Stimulated activated CD4-positive, alpha-beta T cell treated with anti-CD3 and anti-CD28 coated beads, Interleukin-1b, Interleukin-23, amount 100 ng/mL, for 4 hours (primary cell): ENCODE data around the gene CASP8.

Source experiments
- DNase-seq, 2 donors: peaks; one replicate each; pipeline ENCODE4 v3.0.0-alpha.2; 2020; ENCODE audit warnings: low read depth in 2 of 2

The CASP8 gene

DNA sequence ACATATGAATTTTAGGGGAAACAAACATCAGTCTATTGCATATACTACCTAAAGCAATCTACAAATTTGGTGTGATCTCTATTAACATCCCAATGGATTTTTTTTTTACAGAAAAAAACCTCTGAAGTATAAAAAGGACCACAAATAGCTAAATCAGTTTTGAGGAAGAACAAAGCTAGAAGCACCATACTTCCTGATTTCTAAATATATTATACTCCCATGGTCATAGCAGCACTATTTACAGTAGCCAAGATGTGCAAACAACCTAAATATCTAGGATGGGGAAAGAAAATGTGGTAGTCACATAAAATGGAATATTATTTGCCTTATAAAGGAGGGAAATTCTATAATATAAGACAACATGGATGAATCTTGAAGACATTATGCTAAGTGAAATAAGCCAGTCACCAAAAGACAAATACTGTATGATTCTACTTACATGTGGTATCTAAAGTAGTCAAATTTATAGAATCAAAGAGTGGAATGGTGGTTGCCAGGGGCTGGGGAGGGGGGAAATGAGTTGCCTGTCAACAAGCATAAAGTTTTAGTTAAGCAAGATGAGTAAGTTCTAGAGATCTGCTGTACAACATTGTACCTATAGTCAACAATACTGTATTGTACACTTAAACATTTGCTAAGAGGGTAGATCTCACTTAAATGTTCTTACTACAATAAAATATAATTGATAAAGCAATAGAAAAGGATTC, 17.6 kb upstream of the CASP8 start:
- DNase-seq = no peak

DNA sequence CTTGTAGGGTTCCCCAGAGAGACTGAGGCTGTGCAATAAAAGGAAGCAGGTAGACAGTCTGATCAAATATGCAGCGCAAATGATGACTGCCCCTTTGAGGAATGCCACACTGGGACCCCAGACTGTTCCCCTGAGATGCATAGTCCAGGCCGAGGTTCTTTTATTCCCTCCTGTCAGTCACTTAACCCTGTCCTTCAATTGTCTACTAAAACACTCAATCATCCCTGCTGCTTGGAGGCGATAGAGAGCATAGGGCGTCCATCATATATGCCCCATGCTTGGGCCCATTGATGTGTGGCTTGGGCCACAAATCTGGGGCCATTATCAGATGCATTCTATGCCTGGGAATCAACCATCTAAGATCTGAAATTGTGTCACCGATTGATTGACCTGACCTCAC, 15.5 kb upstream of the CASP8 start:
- no peak for DNase-seq

DNA sequence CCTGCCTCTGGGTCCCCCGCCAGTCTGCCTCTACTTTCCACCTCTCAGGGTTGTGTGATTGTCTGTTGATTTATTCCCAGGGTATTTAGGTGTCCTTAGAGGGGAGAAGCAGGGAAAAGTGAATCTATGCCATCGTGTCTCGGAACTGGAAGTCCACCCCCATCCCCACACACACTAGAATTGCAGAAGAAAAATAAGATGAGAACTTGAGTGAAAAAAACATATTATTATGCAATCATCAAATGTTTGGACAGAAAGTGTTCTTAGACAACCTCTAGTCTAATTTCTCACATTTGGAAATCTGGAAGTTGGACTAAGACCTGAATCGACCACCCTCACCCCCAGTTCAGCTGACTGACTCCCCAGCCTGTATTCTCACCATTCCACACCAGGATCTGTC, 14.1 kb upstream of the CASP8 start:
- no peak for DNase-seq

DNA sequence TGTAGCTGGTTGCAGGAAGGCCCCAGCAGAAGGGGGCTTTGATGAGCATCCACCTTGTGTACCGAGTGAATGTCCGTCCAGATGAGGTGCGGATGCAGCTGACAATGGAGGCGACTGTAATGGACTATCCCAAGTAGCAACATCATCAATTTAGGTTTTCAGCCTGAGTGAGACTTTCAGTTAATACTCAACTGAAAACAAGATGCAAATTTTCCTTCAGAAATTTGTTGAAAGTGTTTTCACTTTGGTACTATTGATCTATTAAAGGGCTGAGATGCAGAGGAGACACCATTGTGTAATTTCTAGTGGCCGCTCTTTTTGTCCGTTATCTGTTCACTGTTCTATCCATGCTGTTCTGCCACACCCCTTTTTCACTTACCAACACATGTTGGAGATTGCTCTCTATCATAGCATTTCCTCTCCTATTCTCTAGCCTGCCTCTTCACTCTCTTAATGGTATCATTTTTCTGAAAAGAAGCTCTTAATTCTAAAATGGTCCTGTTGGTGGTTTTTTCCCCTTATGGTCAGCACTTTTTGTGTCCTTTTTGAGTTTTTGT, 12.0 kb upstream of the CASP8 start:
- DNase-seq = no peak

- no peak for DNase-seq
Observed at GRCh38 chr2:201249889-201250288, 10.4 kb upstream of the CASP8 start.

DNA sequence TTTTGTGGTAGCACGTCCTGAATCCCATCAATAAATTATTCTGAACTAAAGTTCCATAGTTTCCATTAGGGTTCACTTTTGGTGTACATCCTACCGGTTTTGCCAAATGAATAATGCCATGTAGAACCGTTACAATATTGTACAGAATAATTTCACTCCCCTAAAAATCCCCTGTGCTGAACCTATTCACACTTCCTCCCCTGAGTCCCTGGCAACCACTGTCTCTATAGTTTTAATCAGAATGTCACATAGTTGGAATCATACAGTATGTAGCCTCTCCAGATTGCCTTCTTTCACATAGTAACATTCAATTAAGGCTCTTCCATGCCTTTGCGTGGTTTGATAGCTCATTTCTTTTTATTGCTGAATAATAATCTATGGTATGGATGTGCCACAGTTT, 9.6 kb upstream of the CASP8 start:
- no peak for DNase-seq

- DNase-seq = no peak
Observed at GRCh38 chr2:201254081-201254730, 6.1 kb upstream of the CASP8 start.

DNA sequence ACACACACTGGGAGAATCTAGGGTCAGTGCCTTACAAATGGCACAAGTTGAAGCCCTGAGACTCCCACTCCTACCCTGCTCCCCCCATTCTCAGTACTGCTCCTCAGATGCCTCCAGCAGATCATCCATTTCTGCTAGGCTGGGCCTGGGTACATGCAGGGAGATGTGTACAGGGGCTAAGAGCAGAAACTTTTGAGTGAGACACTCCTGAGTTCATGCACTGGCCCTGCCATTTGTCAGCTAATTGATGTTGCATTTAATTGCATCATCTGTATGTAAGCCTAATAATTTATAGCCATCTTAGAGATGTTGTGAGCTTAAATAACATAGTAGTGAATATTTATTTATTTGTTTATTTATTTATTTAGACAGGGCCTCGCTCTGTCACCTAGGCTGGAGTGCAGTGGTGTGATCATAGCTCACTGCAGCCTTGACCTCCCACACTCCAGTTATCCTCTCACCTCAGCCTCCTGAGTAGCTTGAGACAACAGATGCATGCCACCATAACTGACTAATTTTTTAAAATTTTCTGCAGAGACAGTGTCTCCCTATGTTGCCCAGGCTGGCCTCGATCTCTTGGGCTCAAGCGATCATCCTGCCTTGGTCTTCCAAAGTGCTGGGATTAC, 4.8 kb upstream of the CASP8 start:
- DNase-seq = no peak

DNA sequence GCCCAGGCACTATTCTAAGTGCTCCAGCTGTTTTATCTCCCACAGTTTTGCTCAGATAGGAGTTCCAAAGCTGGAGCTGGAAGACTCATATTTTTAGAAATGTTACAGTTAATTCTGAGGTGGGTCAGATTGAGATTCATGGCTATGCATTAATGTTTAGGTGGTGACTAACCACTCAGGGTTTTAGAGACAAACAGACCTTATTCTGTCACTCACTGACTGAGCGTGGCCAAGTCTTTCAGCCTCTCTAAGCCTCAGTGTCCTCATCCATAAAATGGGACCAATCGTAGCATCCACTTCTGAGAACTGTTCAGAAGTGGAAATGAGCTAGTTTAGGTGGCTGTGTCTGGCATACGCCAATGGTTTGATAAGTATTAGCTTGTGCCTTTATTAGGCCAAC, 4.3 kb upstream of the CASP8 start:
- no peak for DNase-seq

DNA sequence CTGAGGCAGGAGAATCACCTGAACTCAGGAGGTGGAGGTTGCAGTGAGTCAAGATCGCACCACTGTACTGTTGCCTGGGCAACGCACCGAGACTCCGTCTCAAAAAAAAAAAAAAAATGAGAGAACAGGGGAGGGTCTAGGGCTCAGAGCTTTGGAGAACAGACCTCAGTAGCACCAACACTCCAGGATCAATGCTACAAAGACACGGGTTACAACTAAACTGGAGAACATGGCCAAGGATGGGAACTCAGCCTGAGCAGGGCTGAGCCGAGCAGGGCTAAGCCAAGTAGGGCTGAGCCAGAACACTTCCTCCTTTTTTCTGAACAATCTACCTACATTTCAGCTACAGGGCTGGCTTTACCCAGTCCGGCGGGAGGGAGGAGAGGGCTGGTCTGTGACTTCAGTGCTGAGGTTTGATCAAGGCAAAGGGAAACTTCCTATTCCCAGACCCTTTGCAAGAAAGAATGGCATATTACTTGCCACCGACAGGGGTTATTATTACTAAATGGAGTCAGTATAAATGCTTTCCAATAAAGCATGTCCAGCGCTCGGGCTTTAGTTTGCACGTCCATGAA, 2.9 kb upstream of the CASP8 start:
- no peak for DNase-seq

DNA sequence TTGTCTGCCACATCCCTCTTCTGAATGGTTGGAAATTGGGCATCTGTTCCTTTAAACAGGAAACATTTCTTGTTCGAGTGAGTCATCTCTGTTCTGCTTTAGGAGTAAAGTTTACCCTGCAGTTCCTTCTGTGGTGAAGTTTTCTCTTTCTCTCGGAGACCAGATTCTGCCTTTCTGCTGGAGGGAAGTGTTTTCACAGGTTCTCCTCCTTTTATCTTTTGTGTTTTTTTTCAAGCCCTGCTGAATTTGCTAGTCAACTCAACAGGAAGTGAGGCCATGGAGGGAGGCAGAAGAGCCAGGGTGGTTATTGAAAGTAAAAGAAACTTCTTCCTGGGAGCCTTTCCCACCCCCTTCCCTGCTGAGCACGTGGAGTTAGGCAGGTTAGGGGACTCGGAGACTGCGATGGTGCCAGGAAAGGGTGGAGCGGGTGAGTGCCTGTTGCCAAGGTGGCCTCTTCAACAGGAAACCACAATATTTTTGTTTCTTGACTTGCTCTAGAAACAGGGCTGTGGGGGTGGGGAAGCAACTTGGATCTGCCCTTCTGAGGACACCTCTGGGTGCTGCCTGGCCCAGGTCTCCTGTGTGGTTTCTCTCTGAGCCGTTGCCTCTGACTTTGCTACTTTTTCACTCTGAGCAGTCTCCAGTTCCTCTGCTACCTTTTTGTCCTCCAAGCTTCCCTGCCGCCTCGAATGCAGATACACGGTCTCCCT, 2.2 kb upstream of the CASP8 start:
- peak; percentile 58 to 71 for DNase-seq

DNA sequence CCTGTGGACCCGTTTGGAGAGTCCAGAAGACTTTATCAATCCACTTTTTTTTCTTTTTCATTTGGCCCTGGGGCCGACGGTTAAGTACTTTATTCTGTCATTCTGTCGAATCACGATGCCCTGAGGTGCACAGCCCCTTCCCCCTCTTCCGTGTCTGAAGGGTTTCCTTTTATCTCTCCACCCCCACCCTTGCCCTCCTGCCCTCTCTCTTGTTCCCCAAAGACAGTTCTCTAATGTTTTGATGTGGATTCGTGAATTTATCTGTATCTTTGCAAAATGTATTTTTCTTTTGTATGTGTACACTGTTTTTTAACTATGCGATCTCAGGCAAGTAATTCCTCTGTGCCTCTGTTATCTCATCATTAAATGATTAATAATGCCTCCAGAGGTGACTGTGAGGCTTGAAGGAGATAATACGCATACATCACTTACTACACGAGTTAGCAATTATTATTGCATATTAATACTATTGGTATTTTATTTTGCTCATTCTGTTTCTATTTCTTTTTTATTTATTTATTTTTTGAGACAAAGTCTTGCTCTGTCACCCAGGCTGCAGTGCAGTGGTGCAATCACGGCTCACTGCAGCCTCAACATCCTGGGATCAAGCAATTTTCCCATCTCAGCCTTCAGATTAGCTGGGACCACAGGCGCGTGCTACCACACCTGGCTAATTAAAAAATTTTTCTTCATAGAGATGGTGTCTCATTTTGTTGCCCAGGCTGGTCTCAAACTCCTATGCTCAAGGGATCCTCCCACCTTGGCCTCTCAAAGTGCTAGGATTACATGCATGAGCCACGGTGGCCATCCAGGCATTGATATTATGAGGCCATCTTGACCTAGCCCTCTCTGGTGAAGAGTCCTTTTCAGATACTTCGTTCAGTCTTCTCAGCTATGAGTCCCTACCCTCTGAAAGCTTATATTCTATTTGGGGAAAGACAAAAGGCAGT, 1.4 kb upstream of the CASP8 start:
- no peak for DNase-seq

- no peak for DNase-seq
Observed at GRCh38 chr2:201261471-201261870, 1.1 kb downstream of the CASP8 start.

DNA sequence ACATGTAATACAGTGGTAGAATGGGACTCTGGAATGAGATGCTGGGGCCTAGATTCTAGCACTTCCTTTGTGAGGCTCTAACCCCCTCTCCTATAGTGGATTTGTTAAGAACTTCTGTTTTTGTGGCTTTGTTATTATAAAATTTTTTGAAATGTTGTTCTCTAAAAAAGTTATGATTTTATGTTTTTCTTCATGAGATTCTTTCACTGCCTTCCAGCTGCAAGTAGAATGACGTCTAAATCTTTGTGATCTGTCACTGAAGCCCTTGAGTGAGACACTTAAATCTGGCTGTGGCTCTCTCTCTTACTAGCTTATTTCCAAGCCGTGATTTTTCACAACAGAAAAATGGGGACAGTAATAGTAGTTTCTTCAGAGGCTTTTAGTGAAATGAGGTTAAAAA, 1.6 kb downstream of the CASP8 start:
- no peak for DNase-seq

DNA sequence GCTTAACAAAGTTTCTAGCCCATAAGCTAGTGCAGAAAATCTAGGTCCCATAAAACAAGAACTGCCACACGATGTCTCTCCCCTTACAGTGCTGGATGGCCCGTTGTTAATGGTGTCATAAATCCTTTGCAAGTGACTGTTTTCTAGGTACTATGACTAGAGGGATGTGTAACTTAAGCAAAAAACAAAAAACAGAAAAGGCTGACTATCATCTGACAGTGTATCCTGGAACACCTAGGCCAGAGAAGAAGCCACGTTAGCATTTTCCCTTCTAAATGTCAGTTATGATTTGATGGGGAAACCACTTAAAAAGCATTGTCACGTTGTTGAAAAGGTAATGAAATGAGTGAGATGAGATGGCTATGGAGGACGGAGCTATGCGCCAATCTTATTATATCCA, 2.4 kb downstream of the CASP8 start:
- no peak for DNase-seq

DNA sequence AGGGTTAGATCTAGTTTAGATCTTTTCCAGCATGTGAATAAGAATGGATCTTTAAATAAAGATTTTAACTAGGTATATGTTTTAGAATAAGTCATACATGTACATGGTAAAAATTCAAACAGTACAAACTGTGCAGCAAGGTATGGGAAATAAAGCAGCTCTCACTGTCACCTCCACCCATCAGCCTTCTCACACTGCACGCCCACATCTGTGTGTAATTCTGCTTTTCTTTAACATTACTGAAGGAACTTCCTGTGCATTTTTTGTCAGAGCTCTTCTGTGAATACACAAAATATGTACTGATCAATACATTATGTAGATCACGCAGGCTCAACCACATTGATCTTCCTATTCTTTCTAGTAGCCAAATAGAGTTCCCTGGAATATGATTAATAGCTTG, 3.4 kb downstream of the CASP8 start:
- no peak for DNase-seq

DNA sequence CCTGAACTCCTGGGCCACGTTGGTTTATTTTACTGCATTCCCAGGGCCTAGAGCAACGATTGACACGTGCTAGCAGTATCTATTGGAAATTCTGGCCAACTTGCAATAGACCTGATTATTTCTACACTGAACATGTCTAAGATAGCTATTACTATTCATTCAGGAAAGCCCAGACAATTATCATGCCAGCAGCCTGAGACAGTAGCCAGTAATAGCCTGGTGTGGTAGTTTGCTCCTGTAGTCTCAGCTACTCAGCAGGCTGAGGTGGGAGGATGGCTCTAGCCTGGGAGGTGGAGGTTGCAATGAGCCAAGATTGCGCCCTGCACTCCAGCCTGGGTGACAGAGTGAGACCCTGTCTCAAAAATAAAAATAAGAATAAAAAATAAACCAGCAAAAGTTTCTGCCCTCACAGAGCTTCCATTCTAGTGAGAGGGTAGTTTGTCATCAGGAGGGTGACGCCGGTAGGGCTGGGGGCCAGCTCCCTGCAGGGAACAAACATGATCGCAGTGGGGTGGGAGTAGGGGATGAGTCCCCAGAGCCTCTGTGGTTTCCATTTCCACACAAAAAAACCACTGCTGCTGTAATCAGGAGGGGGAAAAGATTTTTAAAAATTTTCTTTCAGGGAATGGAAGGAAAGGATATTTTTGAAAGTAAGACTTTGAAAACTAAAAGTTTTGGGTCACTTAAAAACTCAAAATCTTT, 4.3 kb downstream of the CASP8 start:
- DNase-seq = no peak

DNA sequence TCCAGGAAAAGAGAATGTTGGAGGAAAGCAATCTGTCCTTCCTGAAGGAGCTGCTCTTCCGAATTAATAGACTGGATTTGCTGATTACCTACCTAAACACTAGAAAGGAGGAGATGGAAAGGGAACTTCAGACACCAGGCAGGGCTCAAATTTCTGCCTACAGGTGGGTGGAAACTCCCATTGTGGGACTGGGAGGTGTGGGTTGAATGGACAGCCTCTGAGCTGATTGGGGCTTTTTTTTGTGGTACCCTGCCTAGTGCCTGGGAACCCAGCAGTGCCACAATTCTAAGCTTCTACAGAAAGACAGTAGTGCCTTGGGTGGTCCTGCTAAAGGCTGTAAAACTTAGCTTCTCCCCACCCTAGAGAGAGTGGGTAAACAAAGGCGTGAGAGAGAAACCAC, 6.3 kb downstream of the CASP8 start:
- no peak for DNase-seq

DNA sequence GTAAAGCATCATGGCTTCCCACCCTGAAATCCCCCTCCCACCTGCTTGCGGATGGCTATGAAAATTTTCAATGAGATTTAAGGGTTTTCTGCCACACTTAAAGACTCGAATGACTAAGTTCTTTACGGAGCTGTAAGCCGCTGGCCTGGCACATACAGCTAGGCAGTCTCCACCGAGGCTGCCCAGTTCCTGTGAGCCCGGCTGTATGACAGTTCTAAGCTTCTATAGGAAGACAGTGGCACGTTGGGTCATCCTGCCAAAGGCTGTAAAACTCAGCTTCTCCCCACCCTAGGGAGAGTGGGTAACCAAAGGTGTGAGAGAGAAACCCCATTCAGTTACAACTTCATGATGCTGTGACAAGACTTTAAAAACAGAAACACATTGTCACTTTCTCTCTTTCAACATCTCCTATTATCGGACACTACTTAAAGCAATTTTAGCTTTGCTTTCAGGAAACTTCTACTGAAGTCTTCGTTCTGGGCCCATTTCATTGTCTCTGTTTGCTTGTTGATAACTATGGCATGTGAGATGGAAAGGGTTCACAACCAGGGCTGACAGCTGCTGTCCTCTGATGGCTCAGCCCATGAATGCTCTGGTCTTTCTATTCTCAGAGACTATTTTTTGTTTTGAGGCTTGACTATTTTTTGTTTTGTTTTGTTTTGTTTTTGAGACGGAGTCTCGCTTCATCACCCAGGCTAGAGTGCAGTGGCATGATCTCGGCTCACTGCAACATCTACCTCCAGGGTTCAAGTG, 7.1 kb downstream of the CASP8 start:
- DNase-seq = no peak

DNA sequence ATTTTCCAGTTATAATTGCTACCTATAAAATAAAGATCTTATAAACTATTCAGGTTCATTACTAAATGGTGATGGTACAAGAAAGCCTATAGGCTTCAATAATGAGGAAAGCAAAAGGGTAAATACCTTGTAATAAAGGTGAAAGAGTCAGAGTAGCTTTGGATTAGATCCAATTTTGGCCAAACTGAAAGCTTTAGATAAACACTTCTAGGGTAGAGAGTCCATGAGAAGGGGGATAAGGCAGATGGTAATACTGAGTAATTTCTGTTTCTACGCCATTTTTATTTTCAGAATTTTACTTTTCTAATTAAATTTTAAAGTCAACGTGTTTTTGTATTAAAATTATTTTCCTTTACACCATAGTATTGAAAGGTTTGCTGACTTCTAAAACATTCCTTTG, 9.4 kb downstream of the CASP8 start:
- DNase-seq = no peak
